ENCODE data around the gene PXT1.

PXT1 gene

DNA sequence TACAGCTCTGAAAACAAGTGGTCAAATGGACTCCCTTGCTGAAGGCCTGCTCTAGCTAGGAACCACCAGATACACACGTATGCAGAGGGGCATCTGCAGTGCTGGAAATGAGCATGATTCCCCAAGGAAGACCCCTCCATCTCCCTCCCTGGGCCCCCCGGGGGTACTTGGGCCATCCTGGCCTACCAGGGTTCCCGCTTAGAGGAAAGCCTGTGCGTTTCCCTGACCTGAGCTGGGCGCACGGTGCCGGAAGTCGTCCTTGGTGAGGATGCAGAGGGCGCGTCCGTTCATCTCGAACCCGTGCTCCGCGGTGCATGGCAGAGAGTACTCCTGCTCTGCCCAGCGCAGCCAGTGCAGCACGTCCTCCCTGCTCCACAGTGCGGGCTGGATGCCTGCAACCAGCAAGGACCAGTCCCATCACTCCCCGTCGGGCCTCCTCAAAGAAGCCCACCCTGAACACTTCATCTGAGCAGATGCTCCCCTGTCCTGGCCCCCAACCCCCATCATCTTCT, 67.0 kb downstream of the PXT1 start:
- no peak overlapping the region for H3K4me3 ChIP-seq (ENCODE audit: low read depth, low read length)
- TF ChIP-seq, protein P1, sequence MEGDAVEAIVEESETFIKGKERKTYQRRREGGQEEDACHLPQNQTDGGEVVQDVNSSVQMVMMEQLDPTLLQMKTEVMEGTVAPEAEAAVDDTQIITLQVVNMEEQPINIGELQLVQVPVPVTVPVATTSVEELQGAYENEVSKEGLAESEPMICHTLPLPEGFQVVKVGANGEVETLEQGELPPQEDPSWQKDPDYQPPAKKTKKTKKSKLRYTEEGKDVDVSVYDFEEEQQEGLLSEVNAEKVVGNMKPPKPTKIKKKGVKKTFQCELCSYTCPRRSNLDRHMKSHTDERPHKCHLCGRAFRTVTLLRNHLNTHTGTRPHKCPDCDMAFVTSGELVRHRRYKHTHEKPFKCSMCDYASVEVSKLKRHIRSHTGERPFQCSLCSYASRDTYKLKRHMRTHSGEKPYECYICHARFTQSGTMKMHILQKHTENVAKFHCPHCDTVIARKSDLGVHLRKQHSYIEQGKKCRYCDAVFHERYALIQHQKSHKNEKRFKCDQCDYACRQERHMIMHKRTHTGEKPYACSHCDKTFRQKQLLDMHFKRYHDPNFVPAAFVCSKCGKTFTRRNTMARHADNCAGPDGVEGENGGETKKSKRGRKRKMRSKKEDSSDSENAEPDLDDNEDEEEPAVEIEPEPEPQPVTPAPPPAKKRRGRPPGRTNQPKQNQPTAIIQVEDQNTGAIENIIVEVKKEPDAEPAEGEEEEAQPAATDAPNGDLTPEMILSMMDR (IDR thresholded peaks at IDR 0.05; ENCODE audit: low read depth, low read length) = no peak

DNA sequence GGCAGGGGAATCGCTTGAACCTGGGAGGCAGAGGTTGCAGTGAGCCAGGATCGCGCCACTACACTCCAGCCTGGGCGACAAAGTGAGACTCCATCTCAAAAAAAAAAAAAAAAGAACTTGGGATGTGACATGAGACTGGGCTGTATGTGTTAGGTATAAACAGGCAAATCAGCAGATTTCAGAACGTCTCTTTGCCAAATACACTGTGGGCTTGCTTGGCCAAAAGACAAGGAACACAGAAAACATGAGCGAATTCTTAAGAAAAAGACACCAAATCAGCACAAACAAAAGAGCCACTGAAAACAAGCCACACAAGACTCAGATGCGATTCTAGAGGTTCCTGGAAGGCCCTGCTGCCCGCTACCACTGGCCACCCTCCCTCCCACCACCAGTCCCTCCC, 67.7 kb downstream of the PXT1 start:
- no peak overlapping the region for H3K4me3 ChIP-seq (ENCODE audit: low read depth, low read length)
- TF ChIP-seq, protein P1 (IDR thresholded peaks at IDR 0.05; ENCODE audit: low read depth, low read length) = no peak

DNA sequence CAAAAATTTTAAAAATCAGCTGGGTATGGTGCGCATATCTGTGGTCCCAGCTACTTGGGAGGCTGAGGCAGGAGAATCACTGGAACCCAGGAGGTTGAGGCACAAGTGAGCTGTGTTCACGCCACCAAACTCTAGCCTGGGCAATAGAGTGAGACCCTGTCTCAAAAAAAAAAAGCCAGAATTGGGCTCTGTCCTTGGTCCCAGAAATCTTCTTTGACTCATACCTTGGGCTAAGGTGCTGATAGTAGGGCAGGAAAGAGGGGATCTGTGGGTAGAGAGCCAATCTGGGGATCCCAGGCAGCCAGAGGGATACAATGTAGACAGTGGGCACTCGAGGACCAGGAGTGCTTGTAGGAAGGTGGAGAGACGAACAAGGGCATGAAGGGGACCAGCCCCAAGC, 68.5 kb downstream of the PXT1 start:
- no peak overlapping the region for H3K4me3 ChIP-seq (ENCODE audit: low read depth, low read length)
- TF ChIP-seq, protein P1 (IDR thresholded peaks at IDR 0.05; ENCODE audit: low read depth, low read length) = no peak

DNA sequence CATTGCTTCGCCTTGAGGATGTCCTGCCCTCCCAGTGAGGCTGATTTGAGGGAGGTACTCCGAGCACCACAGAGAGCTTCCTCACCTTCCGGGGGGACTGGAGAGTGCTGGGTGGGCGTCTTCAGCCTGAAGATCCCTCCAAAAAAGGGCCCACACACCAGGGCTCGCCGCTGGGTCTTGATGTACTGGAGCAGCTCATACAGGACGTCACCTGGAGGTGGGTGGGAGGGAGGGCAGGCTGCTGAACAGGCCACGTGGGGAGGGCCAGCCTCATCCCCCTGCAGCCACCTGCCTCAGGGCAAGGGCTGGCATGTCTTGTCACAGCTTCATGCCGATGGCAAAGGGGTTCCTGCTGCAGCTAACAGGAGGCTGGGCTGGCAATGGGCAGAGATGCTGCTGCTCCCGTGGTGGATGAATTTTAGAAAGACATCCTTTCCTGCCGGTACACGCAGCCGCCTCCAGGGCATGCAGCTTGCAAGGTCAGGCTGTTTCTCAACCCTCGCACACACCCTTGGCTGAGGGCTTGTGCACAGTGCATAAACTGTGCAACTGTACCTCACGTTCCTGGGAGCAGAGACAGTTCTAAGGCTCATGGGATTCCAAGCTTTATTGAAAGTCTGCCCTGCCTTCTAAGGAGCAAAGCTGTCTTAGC, 69.2 kb downstream of the PXT1 start:
- no peak overlapping the region for H3K4me3 ChIP-seq (ENCODE audit: low read depth, low read length)
- TF ChIP-seq, protein P1 (IDR thresholded peaks at IDR 0.05; ENCODE audit: low read depth, low read length) = no peak

DNA sequence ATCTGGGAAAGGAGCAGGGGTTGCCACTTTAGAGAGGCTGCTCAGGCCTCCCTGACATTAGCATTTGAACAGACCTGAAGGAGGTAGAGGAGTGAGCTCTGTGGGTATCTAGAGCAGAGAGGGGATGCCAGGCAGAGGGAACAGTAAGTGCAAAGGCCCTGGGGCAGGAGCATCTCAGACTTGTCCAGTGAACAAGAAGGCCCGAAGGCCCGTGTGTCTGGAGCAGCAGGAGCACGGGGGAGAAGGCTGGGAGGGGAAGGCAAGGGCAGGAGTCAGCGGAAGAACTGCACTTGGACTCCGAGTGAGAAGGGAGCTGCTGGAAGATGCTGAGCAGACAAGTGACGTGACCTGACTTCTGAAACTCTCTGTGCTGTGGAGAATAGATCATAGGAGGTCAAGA, 70.6 kb downstream of the PXT1 start:
- no peak overlapping the region for H3K4me3 ChIP-seq (ENCODE audit: low read depth, low read length)
- TF ChIP-seq, protein P1 (IDR thresholded peaks at IDR 0.05; ENCODE audit: low read depth, low read length) = no peak

DNA sequence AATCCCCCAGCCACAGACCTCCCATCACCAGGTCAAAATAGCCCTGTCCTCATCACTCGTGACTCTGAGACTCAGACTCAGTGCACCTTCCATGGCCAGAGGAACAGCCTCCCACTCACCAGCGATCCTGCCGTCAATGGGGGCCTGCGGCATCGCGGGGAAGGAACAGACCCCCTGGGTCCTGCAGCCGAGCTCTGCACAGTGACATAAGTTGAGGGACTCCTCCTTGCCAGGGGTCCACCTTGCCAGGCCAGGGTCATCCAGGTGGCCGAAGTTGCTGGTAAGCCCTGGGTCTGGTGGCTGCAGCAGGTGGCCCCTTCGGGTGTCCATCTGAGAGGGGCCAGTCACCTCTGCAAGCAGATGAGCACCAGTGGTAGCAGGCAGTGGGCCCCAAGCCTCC, 71.4 kb downstream of the PXT1 start:
- TF ChIP-seq, protein P1 (IDR thresholded peaks at IDR 0.05; ENCODE audit: low read depth, low read length) = no peak
- H3K4me3 ChIP-seq (ENCODE audit: low read depth, low read length) = no peak overlapping the region

DNA sequence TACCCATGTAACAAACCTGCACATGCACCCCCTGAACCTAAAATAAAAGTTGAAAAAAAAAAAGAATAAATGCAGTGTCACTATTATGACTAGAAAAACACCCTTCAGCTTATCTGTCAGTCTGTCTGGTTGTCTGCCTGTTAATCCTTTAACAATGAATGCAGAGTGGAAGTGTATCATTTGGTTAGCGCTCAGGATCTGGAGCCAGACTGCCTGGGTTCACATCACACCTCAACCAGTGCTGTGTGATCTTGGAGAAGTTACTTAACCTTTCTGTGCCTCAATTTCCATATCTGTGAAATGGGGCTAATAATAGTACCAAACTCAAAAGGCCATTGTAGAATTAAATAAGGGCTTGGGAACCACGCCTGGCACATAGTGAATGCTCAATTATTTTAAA, 72.0 kb downstream of the PXT1 start:
- H3K4me3 ChIP-seq (ENCODE audit: low read depth, low read length) = no peak overlapping the region
- TF ChIP-seq, protein P1 (IDR thresholded peaks at IDR 0.05; ENCODE audit: low read depth, low read length) = no peak
